Kidney (tissue), 14 donors: ENCODE measurements around the gene KCNC1. TPM values are rescaled to one million over a fixed set of nuclear protein-coding genes. Genes with fewer than 3 reads are reported as not detected.
A peak's percentile ranks its signal among the peaks of the same experiment; 100 is the strongest.

Source experiments
- DNase-seq, 5 donors: peaks; one replicate each; pipeline ENCODE4 v3.0.0-alpha.2; 2013 to 2020
- FAIRE-seq: peaks from 2 replicates; lab custom pipeline; 2012; peaks lifted over from hg19 to GRCh38; lab: Jason Lieb, UNC
- H3K27ac ChIP-seq, 2 donors: one replicate each; pipeline ENCODE4 v1.7.0; 2013; ENCODE audit warnings: low read depth in 2 of 2, low read length in 2 of 2, inconsistent platforms in 1 of 2
- H3K27me3 ChIP-seq: one replicate; pipeline ENCODE4 v1.7.1; 2013; ENCODE audit warnings: low read length, inconsistent platforms; ENCODE audit not compliant: control insufficient read depth, insufficient read depth
- H3K36me3 ChIP-seq, 3 donors: one replicate each; pipeline versions ENCODE4 v1.7.0 to v1.7.1; 2013; ENCODE audit warnings: low read length in 3 of 3, control low read depth in 1 of 3, inconsistent platforms in 1 of 3; ENCODE audit not compliant: insufficient read depth in 3 of 3, control insufficient read depth in 2 of 3
- H3K4me1 ChIP-seq, 3 donors: one replicate each; pipeline versions ENCODE4 v1.7.0 to v1.7.1; 2013; ENCODE audit warnings: low read length in 3 of 3, inconsistent platforms in 1 of 3, low read depth in 1 of 3; ENCODE audit not compliant: control insufficient read depth in 2 of 3, insufficient read depth in 2 of 3
- H3K4me3 ChIP-seq, 3 donors: one replicate each; pipeline versions ENCODE4 v1.7.0 to v1.8.1; 2013; ENCODE audit warnings: low read length in 3 of 3, control low read depth in 1 of 3, inconsistent platforms in 1 of 3
- H3K9ac ChIP-seq, 3 donors: one replicate each; pipeline versions ENCODE4 v1.7.0 to v1.7.1; 2013; ENCODE audit warnings: low read length in 3 of 3, control low read depth in 1 of 3, inconsistent platforms in 1 of 3
- H3K9me3 ChIP-seq, 3 donors: one replicate each; pipeline versions ENCODE4 v1.7.0 to v1.7.1; 2013; ENCODE audit warnings: low read length in 3 of 3, control low read depth in 1 of 3, inconsistent platforms in 1 of 3; ENCODE audit not compliant: control insufficient read depth in 2 of 3, insufficient read depth in 1 of 3
- CTCF ChIP-seq: IDR thresholded peaks from 3 replicates; pipeline ENCODE4 v1.5.1; 2012; ENCODE audit warnings: mild to moderate bottlenecking, moderate library complexity, borderline replicate concordance; ENCODE audit not compliant: insufficient read depth; ENCODE audit errors: extremely low read depth
- intact Hi-C: fragments of 100-400 bp; cut with DNase I; formaldehyde crosslinking; loops from one replicate; pipeline ENCODE4 v1.11.1; 2022
- polyA plus RNA-seq: library from polyadenylated mRNA; stranded (reverse); fragments of 350-450 nt; fragmentation: Illumina TruSeq; extraction: RNeasy Lipid Tissue Mini Kit (QIAGEN cat#74804); gene quantifications from one replicate; pipeline ENCODE4 v1.2.3, GENCODE V29; 2014; ENCODE audit warnings: low read depth, low replicate concordance; ENCODE audit not compliant: insufficient read depth
- total RNA-seq: library from RNA; stranded (reverse); fragmentation: NEBNext Ultra II Directional; extraction: Animal tissue kit (Norgen Biotek cat#: 25700); gene quantifications from one replicate; pipeline ENCODE4 v1.2.1, GENCODE V29; 2021
- donor health status: control.
- donor health status: control.
- donor health status: control.
- donor health status: control.
- donor health status: control.
- donor health status: DM: yes; HTN: yes; CAD: no.
- donor health status: Normal renal cell carcinoma (clear cell type).

The KCNC1 gene
- total and polyA plus RNA-seq, 2 donors from 2014 or later = 0.03 TPM; not detected in 1

- Histone ChIP-seq H3K4me3 (no peak overlapping the region), H3K27me3 (no peaks in the 10 kb centered on the region), H3K9ac (no peak overlapping the region), H3K27ac (no peak overlapping the region), H3K9me3 (no peaks in the 10 kb centered on the region), H3K4me1 (no peaks in the 10 kb centered on the region), H3K36me3 (no peaks in the 10 kb centered on the region)
- intact Hi-C loops = no loop called here
- DNase-seq = peak in 2 of 5 donors; percentile 25
- no peak for FAIRE-seq
- no peak for TF ChIP-seq CTCF
These were observed 69.3 kb downstream of the KCNC1 start for GRCh38 chr11:17803754-17804334.

- Histone ChIP-seq H3K4me3 (no peak overlapping the region), H3K27me3 (no peaks in the 10 kb centered on the region), H3K36me3 (no peaks in the 10 kb centered on the region), H3K4me1 (no peaks in the 10 kb centered on the region), H3K9me3 (no peaks in the 10 kb centered on the region), H3K9ac (no peak overlapping the region), H3K27ac (no peak overlapping the region)
- FAIRE-seq (no peak), DNase-seq (no peak)
- intact Hi-C loops = no loop called here
- TF ChIP-seq CTCF = no peak
These were observed 70.5 kb downstream of the KCNC1 start for GRCh38 chr11:17805043-17805442.

- H3K27me3 ChIP-seq = no peaks in the 10 kb centered on the region
- H3K27ac ChIP-seq = no peak overlapping the region
- intact Hi-C loops = no loop called here
- no peaks in the 10 kb centered on the region for H3K4me1 ChIP-seq
- TF ChIP-seq CTCF = no peak
- DNase-seq (no peak), FAIRE-seq (no peak)
- H3K9me3 ChIP-seq = no peaks in the 10 kb centered on the region
- no peak overlapping the region for H3K4me3 ChIP-seq
- H3K36me3 ChIP-seq = no peaks in the 10 kb centered on the region
- no peak overlapping the region for H3K9ac ChIP-seq
These were observed 71.3 kb downstream of the KCNC1 start for GRCh38 chr11:17805873-17806272.

GRCh38 chr11:17807034-17807433 lies 72.5 kb downstream of the KCNC1 start:
- no peak for TF ChIP-seq CTCF
- no peak for FAIRE-seq

More at GRCh38 chr11:17807034-17807433, 72.5 kb downstream of the KCNC1 start:
- no peaks in the 10 kb centered on the region for H3K27me3 ChIP-seq
- H3K9ac ChIP-seq = no peak overlapping the region
- no peak overlapping the region for H3K27ac ChIP-seq
- no peak overlapping the region for H3K4me3 ChIP-seq
- H3K4me1 ChIP-seq = peaks cover 0 to 8% (median 0%) of the 10 kb centered on the region in 3 donors
- no peaks in the 10 kb centered on the region for H3K9me3 ChIP-seq
- no peak for DNase-seq
- no peaks in the 10 kb centered on the region for H3K36me3 ChIP-seq
- intact Hi-C loops = no loop called here
